ENCODE measurements around the gene LYZ. TPM values are rescaled to one million over a fixed set of nuclear protein-coding genes. Genes with fewer than 3 reads are reported as not detected.

The LYZ gene
- total RNA-seq, 1 experiment from 2014 or later = 353 TPM

GRCh38 chr12:69355363-69356028 lies 7.3 kb downstream of the LYZ start:
- Mint-ChIP-seq H3K9me3 (ENCODE audit: low read depth, unreplicated experiment) (no peaks in the 10 kb centered on the region), H3K36me3 (ENCODE audit: insufficient read depth, unreplicated experiment) (peaks cover 42% of the 10 kb centered on the region), H3K4me3 (ENCODE audit: low read depth, unreplicated experiment) (no peak overlapping the region), H3K27me3 (ENCODE audit: unreplicated experiment) (no peaks in the 10 kb centered on the region), H3K27ac (ENCODE audit: unreplicated experiment) (no peak overlapping the region), H3K4me1 (ENCODE audit: low read depth, unreplicated experiment) (peaks cover 41% of the 10 kb centered on the region)
- BruUV-seq (replicated peaks) = no TSS peak
- CTCF ChIA-PET = no interaction called here
- no peak for TF ChIP-seq CTCF (IDR thresholded peaks at IDR 0.05; ENCODE audit: unreplicated experiment)
- DNase-seq = no peak
- intact Hi-C loops (cut with micrococcal nuclease; ENCODE audit: unreplicated experiment) = loop anchor here (2.0 kb wide), 1 partner anchor 215 kb away; no protein-coding TSS in a partner anchor

- intact Hi-C loops (cut with micrococcal nuclease; ENCODE audit: unreplicated experiment) = loop anchor here (2.0 kb wide), 1 partner anchor 69 kb away; no protein-coding TSS in a partner anchor
- Mint-ChIP-seq H3K4me3 (ENCODE audit: low read depth, unreplicated experiment) (peak within 1 kb of the TSS; percentile 79), H3K4me1 (ENCODE audit: low read depth, unreplicated experiment) (peaks cover 33% of the 10 kb centered on the region), H3K9me3 (ENCODE audit: low read depth, unreplicated experiment) (no peaks in the 10 kb centered on the region), H3K27me3 (ENCODE audit: unreplicated experiment) (no peaks in the 10 kb centered on the region), H3K27ac (ENCODE audit: unreplicated experiment) (peak within 1 kb of the TSS; percentile 83), H3K36me3 (ENCODE audit: insufficient read depth, unreplicated experiment) (peaks cover 61% of the 10 kb centered on the region)
- TSS peak; percentile 97 for BruUV-seq (replicated peaks)
- CTCF ChIA-PET = no interaction called here
- no peak for TF ChIP-seq CTCF (IDR thresholded peaks at IDR 0.05; ENCODE audit: unreplicated experiment)
- peak; percentile 93 for DNase-seq
Measured at GRCh38 chr12:69359531-69360347, 11.6 kb downstream of the LYZ start, which contains the start of gene YEATS4. Gene YEATS4 (plus strand): TSS chr12:69359743. CDS start chr12:69359973, 230 bp downstream.

- H3K36me3 Mint-ChIP-seq (ENCODE audit: insufficient read depth, unreplicated experiment) = peaks cover 58% of the 10 kb centered on the region
- CTCF ChIA-PET = no interaction called here
- intact Hi-C loops (cut with micrococcal nuclease; ENCODE audit: unreplicated experiment) = loop anchor here (2.0 kb wide), 1 partner anchor 70 kb away; no protein-coding TSS in a partner anchor
- peak overlapping the region; percentile 83 for H3K27ac Mint-ChIP-seq (ENCODE audit: unreplicated experiment)
- H3K4me3 Mint-ChIP-seq (ENCODE audit: low read depth, unreplicated experiment) = peak overlapping the region; percentile 79
- no peaks in the 10 kb centered on the region for H3K9me3 Mint-ChIP-seq (ENCODE audit: low read depth, unreplicated experiment)
- TF ChIP-seq CTCF (IDR thresholded peaks at IDR 0.05; ENCODE audit: unreplicated experiment) = no peak
- H3K4me1 Mint-ChIP-seq (ENCODE audit: low read depth, unreplicated experiment) = peaks cover 27% of the 10 kb centered on the region
- BruUV-seq (replicated peaks) = TSS peak; percentile 77
- H3K27me3 Mint-ChIP-seq (ENCODE audit: unreplicated experiment) = no peaks in the 10 kb centered on the region
- no peak for DNase-seq
Measured at GRCh38 chr12:69360348-69360672, 12.1 kb downstream of the LYZ start.

GRCh38 chr12:69366796-69367195 lies 18.6 kb downstream of the LYZ start:
- intact Hi-C loops (cut with micrococcal nuclease; ENCODE audit: unreplicated experiment) = no loop called here
- Mint-ChIP-seq H3K36me3 (ENCODE audit: insufficient read depth, unreplicated experiment) (peaks cover 31% of the 10 kb centered on the region), H3K4me3 (ENCODE audit: low read depth, unreplicated experiment) (no peak overlapping the region), H3K4me1 (ENCODE audit: low read depth, unreplicated experiment) (peaks cover 9% of the 10 kb centered on the region), H3K9me3 (ENCODE audit: low read depth, unreplicated experiment) (no peaks in the 10 kb centered on the region), H3K27me3 (ENCODE audit: unreplicated experiment) (no peaks in the 10 kb centered on the region), H3K27ac (ENCODE audit: unreplicated experiment) (no peak overlapping the region)
- no peak for DNase-seq
- CTCF ChIA-PET = interaction anchor here (0.6 kb wide), 1 partner anchor 212 kb away, joined by 3 read pairs; no protein-coding TSS in a partner anchor
- BruUV-seq (replicated peaks) = no TSS peak
- TF ChIP-seq CTCF (IDR thresholded peaks at IDR 0.05; ENCODE audit: unreplicated experiment) = no peak
